HL-60 (cell line): ENCODE data around the gene NF2.

Source experiments
- CTCF ChIP-seq: IDR thresholded peaks from one replicate; pipeline ENCODE4 v1.5.1; 2011; ENCODE audit warnings: low read length, control low read depth, inconsistent platforms; ENCODE audit not compliant: insufficient read depth
- POLR2AphosphoS5 ChIP-seq: IDR thresholded peaks from 2 replicates; pipeline ENCODE4 v1.6.1; 2012; ENCODE audit warnings: low read depth

DNA sequence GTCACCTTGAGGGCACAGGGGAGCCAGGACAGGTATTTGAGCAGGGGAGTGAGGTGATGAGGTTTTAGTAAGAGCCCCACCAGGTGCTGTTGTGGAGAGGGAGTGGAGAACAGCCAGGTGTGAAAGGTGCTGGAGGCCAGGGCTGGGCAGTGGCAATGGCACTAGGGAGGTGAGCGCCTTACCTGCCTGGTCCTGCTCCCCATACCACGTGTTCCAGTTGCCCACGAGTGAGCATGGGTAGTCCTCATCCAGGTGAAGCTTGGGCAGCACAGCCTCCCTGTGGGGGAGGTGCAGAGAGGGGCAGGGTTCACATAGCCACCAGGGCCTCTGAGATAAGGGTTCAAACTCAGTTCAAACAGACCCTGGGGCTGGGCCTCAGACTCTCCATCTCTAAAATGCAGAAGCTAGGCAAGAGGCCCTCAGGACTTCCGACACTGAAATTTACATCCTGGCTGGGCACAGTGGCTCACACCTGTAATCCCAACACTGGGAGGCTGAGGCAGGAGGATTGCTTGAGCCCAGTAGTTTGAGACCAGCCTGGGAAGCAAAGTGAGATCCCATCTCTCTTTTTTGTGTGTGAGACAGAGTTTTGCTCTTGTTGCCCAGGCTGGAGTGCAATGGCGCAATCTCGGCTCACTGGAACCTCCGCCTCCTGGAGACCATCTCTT is 34.3 kb upstream of the NF2 start:
- TF ChIP-seq CTCF (no peak), POLR2AphosphoS5 (no peak)
